Naive thymus-derived CD8-positive, alpha-beta T cell (primary cell): Measurements from ENCODE around the gene GMPR. TPM values are rescaled to one million over a fixed set of nuclear protein-coding genes. Genes with fewer than 3 reads are reported as not detected.
"Not testable (repeated sequence)": the region's sequence is repeated elsewhere in the genome, so short reads cannot be mapped to it uniquely, and the experiment has no call there.

Experiments
- ATAC-seq, 2 donors: fragments of 150-1000 bp; cut with Tn5 transposase in 1 of 2; sonication (Bioruptor Pico), chemical (Tn5 transposase) in 1 of 2; 1 replicate in 1 of 2; 2 replicates in 1 of 2; pipeline ENCODE4 v1.10.0; 2021; ENCODE audit warnings: mild to moderate bottlenecking in 2 of 2, moderate library complexity in 2 of 2
- POLR2A ChIA-PET: fragments of 350-600 bp; sonication (Branson Sonifier 250); formaldehyde crosslinking; loops from one replicate; lab custom pipeline; 2021; ENCODE audit warnings: antibody characterized with exemption; lab: Charles Lee
- DNase-seq, 10 donors: peaks; one replicate each; pipeline versions ENCODE4 v3.0.0 to v3.0.0-alpha.2; 2020 to 2022
- H3K27ac Mint-ChIP-seq, 10 donors: one replicate each; pipeline ENCODE4 v1.8.0; 2020 to 2022; ENCODE audit warnings: mild to moderate bottlenecking in 10 of 10, mixed read lengths in 10 of 10, moderate library complexity in 4 of 10, inconsistent platforms in 1 of 10
- H3K27me3 Mint-ChIP-seq, 5 donors: one replicate each; pipeline ENCODE4 v1.8.0; 2021 to 2022; ENCODE audit warnings: mixed read lengths in 5 of 5
- H3K36me3 Mint-ChIP-seq, 3 donors: one replicate each; pipeline ENCODE4 v1.8.0; 2020 to 2022; ENCODE audit warnings: mixed read lengths in 3 of 3, mild to moderate bottlenecking in 2 of 3, inconsistent platforms in 1 of 3
- H3K4me1 Mint-ChIP-seq, 4 donors: one replicate each; pipeline ENCODE4 v1.8.0; 2021 to 2022; ENCODE audit warnings: mixed read lengths in 4 of 4
- H3K4me3 Mint-ChIP-seq, 10 donors: one replicate each; pipeline ENCODE4 v1.8.0; 2020 to 2022; ENCODE audit warnings: mild to moderate bottlenecking in 10 of 10, mixed read lengths in 10 of 10, moderate library complexity in 6 of 10, inconsistent platforms in 1 of 10
- H3K9me3 Mint-ChIP-seq, 9 donors: one replicate each; pipeline ENCODE4 v1.8.0; 2020 to 2022; ENCODE audit warnings: mixed read lengths in 9 of 9, mild to moderate bottlenecking in 3 of 9, inconsistent platforms in 1 of 9, moderate library complexity in 1 of 9
- polyA plus RNA-seq, 3 donors: library from polyadenylated mRNA; unstranded; fragments of 300-500 nt; fragmentation: Illumina TruSeq; gene quantifications; one replicate each; pipeline ENCODE4 v1.2.3, GENCODE V29; 2021
- total RNA-seq, 8 experiments: library from RNA in 2 of 8; stranded (reverse) in 2 of 8; gene quantifications; one replicate each; pipeline ENCODE4 v1.2.3 and lab custom pipeline; 2021 to 2026

Gene GMPR
- total and polyA plus RNA-seq, 5 experiments from 2014 or later, result 0.71 to 2.6 (median 0.97) TPM

GRCh38 chr6:16257999-16258708 lies 19.8 kb downstream of the GMPR start:
- ATAC-seq, result no peak
- H3K4me1 Mint-ChIP-seq, result peaks cover 0 to 2% (median 0%) of the 10 kb centered on the region in 4 donors
- H3K36me3 Mint-ChIP-seq, result peaks cover 0 to 20% (median 8%) of the 10 kb centered on the region in 3 donors
- POLR2A ChIA-PET, result no interaction called here
- H3K27ac Mint-ChIP-seq, result peak overlapping the region in 1 of 10 donors; percentile 14
- H3K4me3 Mint-ChIP-seq, result no peak overlapping the region
- DNase-seq, result no peak
- H3K27me3 Mint-ChIP-seq, result peaks cover 0 to 1% (median 0%) of the 10 kb centered on the region in 5 donors
- H3K9me3 Mint-ChIP-seq, result no peaks in the 10 kb centered on the region

GRCh38 chr6:16258709-16259075 lies 20.3 kb downstream of the GMPR start:
- no peak overlapping the region for H3K27ac Mint-ChIP-seq
- peaks cover 0 to 20% (median 8%) of the 10 kb centered on the region in 3 donors for H3K36me3 Mint-ChIP-seq
- ATAC-seq, result no peak
- no peaks in the 10 kb centered on the region for H3K9me3 Mint-ChIP-seq
- H3K4me1 Mint-ChIP-seq, result peaks cover 0 to 2% (median 0%) of the 10 kb centered on the region in 4 donors
- peaks cover 0 to 2% (median 0%) of the 10 kb centered on the region in 5 donors for H3K27me3 Mint-ChIP-seq
- no peak for DNase-seq
- no peak overlapping the region for H3K4me3 Mint-ChIP-seq
- POLR2A ChIA-PET, result no interaction called here

GRCh38 chr6:16259604-16260003 lies 21.2 kb downstream of the GMPR start:
- H3K9me3 Mint-ChIP-seq, H3K27me3 Mint-ChIP-seq, H3K4me1 Mint-ChIP-seq, DNase-seq, H3K27ac Mint-ChIP-seq, ATAC-seq, POLR2A ChIA-PET, H3K4me3 Mint-ChIP-seq: not testable (repeated sequence)
- H3K36me3 Mint-ChIP-seq, result peaks cover 0 to 15% (median 8%) of the 10 kb centered on the region in 3 donors

GRCh38 chr6:16260602-16261001 lies 22.2 kb downstream of the GMPR start:
- DNase-seq, H3K27ac Mint-ChIP-seq, H3K4me3 Mint-ChIP-seq, H3K27me3 Mint-ChIP-seq, ATAC-seq, POLR2A ChIA-PET, H3K4me1 Mint-ChIP-seq, H3K9me3 Mint-ChIP-seq: not testable (repeated sequence)
- H3K36me3 Mint-ChIP-seq, result peaks cover 0 to 11% (median 3%) of the 10 kb centered on the region in 3 donors

GRCh38 chr6:16262773-16263172 lies 24.4 kb downstream of the GMPR start:
- DNase-seq, ATAC-seq, H3K27me3 Mint-ChIP-seq, H3K9me3 Mint-ChIP-seq, H3K27ac Mint-ChIP-seq, H3K4me1 Mint-ChIP-seq, H3K36me3 Mint-ChIP-seq, POLR2A ChIA-PET, H3K4me3 Mint-ChIP-seq: not testable (repeated sequence)

GRCh38 chr6:16263464-16264099 lies 25.2 kb downstream of the GMPR start:
- H3K4me3 Mint-ChIP-seq, H3K36me3 Mint-ChIP-seq, H3K27me3 Mint-ChIP-seq, ATAC-seq, DNase-seq, POLR2A ChIA-PET, H3K4me1 Mint-ChIP-seq, H3K9me3 Mint-ChIP-seq: not testable (repeated sequence)
- H3K27ac Mint-ChIP-seq, result peak overlapping the region in 1 of 10 donors; percentile 46

GRCh38 chr6:16264785-16265184 lies 26.4 kb downstream of the GMPR start:
- Mint-ChIP-seq H3K27ac (no peak overlapping the region), H3K36me3 (no peaks in the 10 kb centered on the region), H3K4me1 (peaks cover 0 to 1% (median 0%) of the 10 kb centered on the region in 4 donors), H3K27me3 (peaks cover 0 to 2% (median 0%) of the 10 kb centered on the region in 5 donors), H3K4me3 (no peak overlapping the region), H3K9me3 (no peaks in the 10 kb centered on the region)
- no peak for ATAC-seq
- POLR2A ChIA-PET, result no interaction called here
- no peak for DNase-seq

GRCh38 chr6:16265351-16266341 lies 27.3 kb downstream of the GMPR start:
- peaks cover 0 to 1% (median 0%) of the 10 kb centered on the region in 4 donors for H3K4me1 Mint-ChIP-seq
- H3K9me3 Mint-ChIP-seq, result no peaks in the 10 kb centered on the region
- peaks cover 0 to 2% (median 0%) of the 10 kb centered on the region in 5 donors for H3K27me3 Mint-ChIP-seq
- POLR2A ChIA-PET, result no interaction called here
- DNase-seq (no peak), ATAC-seq (no peak)
- H3K4me3 Mint-ChIP-seq, result no peak overlapping the region
- H3K36me3 Mint-ChIP-seq, result no peaks in the 10 kb centered on the region
- H3K27ac Mint-ChIP-seq, result no peak overlapping the region

- H3K4me3 Mint-ChIP-seq, result peak overlapping the region in 2 of 10 donors; percentile 11 to 45
- no peaks in the 10 kb centered on the region for H3K36me3 Mint-ChIP-seq
- POLR2A ChIA-PET, result no interaction called here
- H3K4me1 Mint-ChIP-seq, result peaks cover 0 to 1% (median 0%) of the 10 kb centered on the region in 4 donors
- ATAC-seq (no peak), DNase-seq (no peak)
- peaks cover 0 to 2% (median 0%) of the 10 kb centered on the region in 5 donors for H3K27me3 Mint-ChIP-seq
- no peaks in the 10 kb centered on the region for H3K9me3 Mint-ChIP-seq
- H3K27ac Mint-ChIP-seq, result no peak overlapping the region
These were observed 29.3 kb downstream of the GMPR start for GRCh38 chr6:16267428-16268263.

- H3K4me3 Mint-ChIP-seq, H3K27me3 Mint-ChIP-seq, H3K9me3 Mint-ChIP-seq, POLR2A ChIA-PET, ATAC-seq, H3K4me1 Mint-ChIP-seq, H3K27ac Mint-ChIP-seq, H3K36me3 Mint-ChIP-seq, DNase-seq: not testable (repeated sequence)
These were observed 31.2 kb downstream of the GMPR start for GRCh38 chr6:16269442-16270070.

- Mint-ChIP-seq H3K36me3 (no peaks in the 10 kb centered on the region), H3K27me3 (no peaks in the 10 kb centered on the region), H3K4me3 (no peak overlapping the region), H3K4me1 (no peaks in the 10 kb centered on the region), H3K27ac (no peak overlapping the region), H3K9me3 (no peaks in the 10 kb centered on the region)
- DNase-seq (no peak), ATAC-seq (no peak)
- POLR2A ChIA-PET, result no interaction called here
These were observed 31.9 kb downstream of the GMPR start for GRCh38 chr6:16270178-16270794.
